B cell (primary cell): Measurements from ENCODE around the gene ZBTB43. TPM values are rescaled to one million over a fixed set of nuclear protein-coding genes. Genes with fewer than 3 reads are reported as not detected.

Experiments
- ATAC-seq: fragments of 200-7000 bp; cut with Tn5 transposase; one replicate; pipeline ENCODE4 v1.10.0; 2021; ENCODE audit warnings: low read depth, mild to moderate bottlenecking, moderate number of reproducible peaks, moderate library complexity
- CTCF ChIA-PET: fragments of 350-600 bp; sonication (Branson Sonifier 250); formaldehyde crosslinking; loops from one replicate; lab custom pipeline; 2021; ENCODE audit warnings: antibody characterized with exemption, inconsistent platforms; lab: Charles Lee
- POLR2A ChIA-PET: fragments of 350-600 bp; sonication (Branson Sonifier 250); formaldehyde crosslinking; loops from one replicate; lab custom pipeline; 2021; ENCODE audit warnings: antibody characterized with exemption; lab: Charles Lee
- DNase-seq: peaks from one replicate; pipeline ENCODE4 v3.0.0; 2013
- H2AFZ ChIP-seq: 2 replicates; pipeline ENCODE4 v1.6.1; 2012; ENCODE audit warnings: mild to moderate bottlenecking, low read depth, low read length; ENCODE audit not compliant: insufficient read depth, poor library complexity, severe bottlenecking
- H3K27ac ChIP-seq, 2 donors: 1 replicate in 1 of 2; 2 replicates in 1 of 2; pipeline ENCODE4 v1.5.1; 2012 to 2013; ENCODE audit warnings: low read length in 2 of 2, mild to moderate bottlenecking in 2 of 2, moderate library complexity in 1 of 2
- H3K27me3 ChIP-seq, 4 experiments: fragments of 200-600 bp in 1 of 4; sonication (generic) in 1 of 4; replicated peaks in 1 of 4; 1 replicate in 2 of 4; 2 replicates in 2 of 4; pipeline versions ENCODE4 v1.6.1 to v1.7.0; 2013 to 2016; ENCODE audit warnings: low read length in 3 of 4, mild to moderate bottlenecking in 2 of 4, mixed read lengths in 1 of 4, moderate library complexity in 1 of 4; ENCODE audit not compliant: insufficient read depth in 4 of 4, control insufficient read depth in 3 of 4; ENCODE audit errors: control extremely low read depth in 1 of 4
- H3K36me3 ChIP-seq, 2 experiments: replicated peaks in 1 of 2; 1 replicate in 1 of 2; 2 replicates in 1 of 2; pipeline versions ENCODE4 v1.6.1 to v1.7.1; 2013; ENCODE audit warnings: low read length in 1 of 2; ENCODE audit not compliant: insufficient read depth in 2 of 2, control insufficient read depth in 1 of 2; ENCODE audit errors: control extremely low read depth in 1 of 2, extremely low read depth in 1 of 2
- H3K4me1 ChIP-seq, 2 donors: fragments of 200-600 bp in 1 of 2; sonication (generic) in 1 of 2; 1 replicate in 1 of 2; 2 replicates in 1 of 2; pipeline versions ENCODE4 v1.5.1 to v1.6.1; 2013 to 2017; ENCODE audit warnings: low read length in 2 of 2; ENCODE audit not compliant: control insufficient read depth in 2 of 2, insufficient read depth in 2 of 2
- H3K4me2 ChIP-seq: replicated peaks from 2 replicates; pipeline ENCODE3; 2012; ENCODE audit warnings: mild to moderate bottlenecking, low read depth, low read length; ENCODE audit not compliant: poor library complexity, severe bottlenecking
- H3K4me3 ChIP-seq, 5 experiments: fragments of 200-600 bp in 1 of 5; sonication (generic) in 1 of 5; 1 replicate in 3 of 5; 2 replicates in 2 of 5; pipeline versions ENCODE4 v1.5.1 to v1.7.0; 2011 to 2016; ENCODE audit warnings: low read length in 4 of 5, mild to moderate bottlenecking in 4 of 5, low read depth in 2 of 5, control low read depth in 1 of 5, moderate library complexity in 1 of 5; ENCODE audit not compliant: insufficient read depth in 1 of 5; ENCODE audit errors: control extremely low read depth in 1 of 5, extremely low read depth in 1 of 5
- H3K79me2 ChIP-seq: fragments of 200-600 bp; sonication (generic); one replicate; pipeline ENCODE4 v1.6.0; 2016; ENCODE audit warnings: low read length; ENCODE audit not compliant: control insufficient read depth, insufficient read depth
- H3K9ac ChIP-seq: fragments of 200-600 bp; sonication (generic); 2 replicates; pipeline ENCODE4 v1.6.1; 2017; ENCODE audit warnings: mild to moderate bottlenecking, low read length, moderate library complexity
- H3K9me3 ChIP-seq, 3 donors: one replicate each; pipeline versions ENCODE4 v1.6.1 to v1.7.1; 2013; ENCODE audit warnings: low read length in 2 of 3; ENCODE audit not compliant: control insufficient read depth in 2 of 3, insufficient read depth in 1 of 3; ENCODE audit errors: control extremely low read depth in 1 of 3
- H4K20me1 ChIP-seq: 2 replicates; pipeline ENCODE4 v1.6.0; 2012; ENCODE audit warnings: mild to moderate bottlenecking, low read length; ENCODE audit not compliant: insufficient read depth, control insufficient read depth, poor library complexity, severe bottlenecking
- H3K27ac Mint-ChIP-seq: one replicate; pipeline ENCODE4 v1.8.0; 2021; ENCODE audit warnings: mixed read lengths
- H3K27me3 Mint-ChIP-seq: one replicate; pipeline ENCODE4 v1.8.0; 2021; ENCODE audit warnings: mixed read lengths
- H3K4me1 Mint-ChIP-seq: one replicate; pipeline ENCODE4 v1.8.0; 2021; ENCODE audit warnings: mixed read lengths
- H3K4me3 Mint-ChIP-seq: one replicate; pipeline ENCODE4 v1.8.0; 2021; ENCODE audit warnings: mixed read lengths
- H3K9me3 Mint-ChIP-seq: one replicate; pipeline ENCODE4 v1.8.0; 2022; ENCODE audit warnings: mixed read lengths; ENCODE audit not compliant: insufficient read depth
- EZH2 ChIP-seq: IDR thresholded peaks from 2 replicates; pipeline ENCODE4 v1.6.1; 2012; ENCODE audit warnings: borderline replicate concordance, low read depth, mild to moderate bottlenecking, moderate library complexity, low read length; ENCODE audit not compliant: insufficient read depth, poor library complexity, severe bottlenecking
- WGBS: methylation state at CpG from one replicate; pipeline ENCODE4 v1.1.5; 2013; ENCODE audit warnings: missing lambda C conversion rate; ENCODE audit not compliant: insufficient coverage; 5-methylcytosine and 5-hydroxymethylcytosine counted together
- intact Hi-C: fragments of 100-400 bp; cut with micrococcal nuclease; formaldehyde crosslinking; loops from one replicate; pipeline ENCODE4 v1.10.0; 2022
- polyA plus RNA-seq: library from polyadenylated mRNA; depleted of rRNA; stranded (reverse); fragments of >200 nt; gene quantifications from 2 replicates; pipeline ENCODE4 v1.2.3, GENCODE V29; 2012
- total RNA-seq, 2 donors: library from RNA; stranded (reverse); fragments of 120-200 nt in 1 of 2; gene quantifications; 1 replicate in 1 of 2; 2 replicates in 1 of 2; pipeline versions ENCODE4 v1.2.3 to v1.2.4, GENCODE V29; 2013 to 2022
- TF ChIP-seq, protein P1 (sequence below): fragments of 200-600 bp; IDR thresholded peaks from one replicate; pipeline ENCODE4 v1.8.0; 2022; ENCODE audit warnings: antibody characterized with exemption, mild to moderate bottlenecking

Gene ZBTB43
- total and polyA plus RNA-seq, 2 donors (not counting 1 experiment from before 2014, with no cell fraction given), result 7.0 to 20.2 TPM

GRCh38 chr9:126880226-126880946 lies 75.5 kb downstream of the ZBTB43 start:
- no peak for ATAC-seq
- H3K9me3 ChIP-seq, result no peaks in the 10 kb centered on the region
- CTCF ChIA-PET, result no interaction called here
- Mint-ChIP-seq H3K9me3 (no peaks in the 10 kb centered on the region), H3K27me3 (no peaks in the 10 kb centered on the region), H3K27ac (no peak overlapping the region), H3K4me3 (no peak overlapping the region), H3K4me1 (peaks cover 15% of the 10 kb centered on the region)
- TF ChIP-seq, protein P1, sequence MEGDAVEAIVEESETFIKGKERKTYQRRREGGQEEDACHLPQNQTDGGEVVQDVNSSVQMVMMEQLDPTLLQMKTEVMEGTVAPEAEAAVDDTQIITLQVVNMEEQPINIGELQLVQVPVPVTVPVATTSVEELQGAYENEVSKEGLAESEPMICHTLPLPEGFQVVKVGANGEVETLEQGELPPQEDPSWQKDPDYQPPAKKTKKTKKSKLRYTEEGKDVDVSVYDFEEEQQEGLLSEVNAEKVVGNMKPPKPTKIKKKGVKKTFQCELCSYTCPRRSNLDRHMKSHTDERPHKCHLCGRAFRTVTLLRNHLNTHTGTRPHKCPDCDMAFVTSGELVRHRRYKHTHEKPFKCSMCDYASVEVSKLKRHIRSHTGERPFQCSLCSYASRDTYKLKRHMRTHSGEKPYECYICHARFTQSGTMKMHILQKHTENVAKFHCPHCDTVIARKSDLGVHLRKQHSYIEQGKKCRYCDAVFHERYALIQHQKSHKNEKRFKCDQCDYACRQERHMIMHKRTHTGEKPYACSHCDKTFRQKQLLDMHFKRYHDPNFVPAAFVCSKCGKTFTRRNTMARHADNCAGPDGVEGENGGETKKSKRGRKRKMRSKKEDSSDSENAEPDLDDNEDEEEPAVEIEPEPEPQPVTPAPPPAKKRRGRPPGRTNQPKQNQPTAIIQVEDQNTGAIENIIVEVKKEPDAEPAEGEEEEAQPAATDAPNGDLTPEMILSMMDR, result no peak
- no peak for TF ChIP-seq EZH2
- H3K27ac ChIP-seq, result no peak overlapping the region
- peaks cover 15% of the 10 kb centered on the region for H4K20me1 ChIP-seq
- H3K36me3 ChIP-seq, result peaks cover 5 to 46% of the 10 kb centered on the region in 2 experiments
- H3K4me2 ChIP-seq, result no peak overlapping the region
- H3K4me3 ChIP-seq, result no peak overlapping the region
- H3K79me2 ChIP-seq, result peaks cover 29% of the 10 kb centered on the region
- H3K27me3 ChIP-seq, result no peaks in the 10 kb centered on the region
- 98% methylated on average over 19 of the region's 23 CpGs for WGBS
- no peaks in the 10 kb centered on the region for H3K4me1 ChIP-seq
- no peak overlapping the region for H2AFZ ChIP-seq
- intact Hi-C loops, result no loop called here
- POLR2A ChIA-PET, result no interaction called here
- DNase-seq, result no peak
- H3K9ac ChIP-seq, result no peak overlapping the region

DNA sequence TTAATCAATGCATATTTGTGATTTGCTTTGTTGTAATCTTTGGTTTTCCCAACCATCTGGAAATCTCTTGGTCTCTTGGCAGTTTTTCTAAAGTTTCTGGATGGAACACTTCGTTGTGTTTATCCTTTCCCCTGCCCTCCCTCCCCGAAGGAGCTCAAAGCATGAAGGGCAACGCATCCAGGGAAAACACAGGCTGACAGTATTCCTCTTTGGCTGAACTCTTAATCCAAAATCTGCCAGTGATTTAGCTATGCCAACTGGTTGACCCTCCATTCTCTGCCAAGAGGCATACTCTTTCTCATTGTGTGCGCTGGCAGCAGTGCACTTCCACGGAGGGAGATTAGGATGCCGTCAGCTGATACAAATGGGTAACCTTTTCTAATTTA lies 76.1 kb downstream of the ZBTB43 start:
- Histone ChIP-seq H3K4me3 (no peak overlapping the region), H3K9ac (no peak overlapping the region), H3K79me2 (peaks cover 24% of the 10 kb centered on the region), H3K9me3 (no peaks in the 10 kb centered on the region), H3K4me1 (no peaks in the 10 kb centered on the region), H3K27me3 (no peaks in the 10 kb centered on the region), H3K4me2 (no peak overlapping the region), H3K36me3 (peaks cover 5 to 46% of the 10 kb centered on the region in 2 experiments), H2AFZ (no peak overlapping the region), H4K20me1 (peaks cover 15% of the 10 kb centered on the region), H3K27ac (no peak overlapping the region)
- ChIA-PET POLR2A (no interaction called here), CTCF (no interaction called here)
- WGBS, result 100% methylated on average over 3 of the region's 6 CpGs
- intact Hi-C loops, result no loop called here
- TF ChIP-seq EZH2, result no peak
- TF ChIP-seq, protein P1, result no peak
- Mint-ChIP-seq H3K4me1 (peaks cover 10% of the 10 kb centered on the region), H3K27me3 (no peaks in the 10 kb centered on the region), H3K4me3 (no peak overlapping the region), H3K9me3 (no peaks in the 10 kb centered on the region), H3K27ac (no peak overlapping the region)
- no peak for DNase-seq
- ATAC-seq, result no peak
